CD4-positive, CD25-positive, alpha-beta regulatory T cell (primary cell): ENCODE measurements around the gene TNKS1BP1. TPM values are rescaled to one million over a fixed set of nuclear protein-coding genes. Genes with fewer than 3 reads are reported as not detected.
"Not testable (repeated sequence)": the region's sequence is repeated elsewhere in the genome, so short reads cannot be mapped to it uniquely, and the experiment has no call there.

Source experiments
- ATAC-seq, 2 donors: fragments of 150-1000 bp; cut with Tn5 transposase; one replicate each; pipeline ENCODE4 v1.10.0; 2021; ENCODE audit warnings: low read depth in 2 of 2, moderate number of reproducible peaks in 2 of 2, moderate library complexity in 1 of 2
- DNase-seq, 3 donors: peaks; one replicate each; pipeline versions ENCODE4 v3.0.0 to v3.0.0-alpha.2; 2012 to 2022; ENCODE audit warnings: mixed read lengths in 1 of 3
- H3K27ac ChIP-seq: one replicate; pipeline ENCODE4 v1.7.0; 2013; ENCODE audit warnings: mild to moderate bottlenecking, low read length; ENCODE audit not compliant: insufficient read depth, poor library complexity, severe bottlenecking
- H3K27me3 ChIP-seq: one replicate; pipeline ENCODE4 v1.7.0; 2013; ENCODE audit warnings: low read length; ENCODE audit not compliant: control insufficient read depth, insufficient read depth
- H3K36me3 ChIP-seq: one replicate; pipeline ENCODE4 v1.7.0; 2013; ENCODE audit warnings: mild to moderate bottlenecking, low read length, moderate library complexity; ENCODE audit not compliant: control insufficient read depth, insufficient read depth
- H3K4me1 ChIP-seq: 2 replicates; pipeline ENCODE4 v1.7.0; 2013; ENCODE audit warnings: mild to moderate bottlenecking, low read length; ENCODE audit not compliant: insufficient read depth, control insufficient read depth, poor library complexity, severe bottlenecking
- H3K4me3 ChIP-seq: one replicate; pipeline ENCODE4 v1.7.0; 2013; ENCODE audit warnings: low read depth, mild to moderate bottlenecking, low read length, moderate library complexity
- H3K9me3 ChIP-seq, 2 experiments: 1 replicate in 1 of 2; 2 replicates in 1 of 2; pipeline ENCODE4 v1.7.0; 2013; ENCODE audit warnings: low read length in 2 of 2, mild to moderate bottlenecking in 1 of 2, moderate library complexity in 1 of 2; ENCODE audit not compliant: control insufficient read depth in 2 of 2
- H3K27ac Mint-ChIP-seq, 3 donors: one replicate each; pipeline ENCODE4 v1.8.0; 2020 to 2022; ENCODE audit warnings: mild to moderate bottlenecking in 3 of 3, mixed read lengths in 3 of 3, moderate library complexity in 2 of 3
- H3K27me3 Mint-ChIP-seq: one replicate; pipeline ENCODE4 v1.8.0; 2022; ENCODE audit warnings: mild to moderate bottlenecking, mixed read lengths
- H3K36me3 Mint-ChIP-seq: one replicate; pipeline ENCODE4 v1.8.0; 2020; ENCODE audit warnings: mixed read lengths
- H3K4me1 Mint-ChIP-seq, 4 donors: one replicate each; pipeline ENCODE4 v1.8.0; 2020 to 2022; ENCODE audit warnings: mixed read lengths in 4 of 4, mild to moderate bottlenecking in 1 of 4
- H3K4me3 Mint-ChIP-seq, 4 donors: one replicate each; pipeline ENCODE4 v1.8.0; 2020 to 2022; ENCODE audit warnings: mild to moderate bottlenecking in 4 of 4, mixed read lengths in 4 of 4, moderate library complexity in 3 of 4
- H3K9me3 Mint-ChIP-seq, 7 donors: one replicate each; pipeline ENCODE4 v1.8.0; 2020 to 2022; ENCODE audit warnings: mixed read lengths in 7 of 7, mild to moderate bottlenecking in 3 of 7, moderate library complexity in 2 of 7
- polyA plus RNA-seq, 4 donors: library from polyadenylated mRNA; unstranded; fragments of 300-500 nt; fragmentation: Illumina TruSeq; gene quantifications; one replicate each; pipeline ENCODE4 v1.2.3, GENCODE V29; 2021
- total RNA-seq: library from RNA; stranded (reverse); gene quantifications from one replicate; pipeline ENCODE4 v1.2.3, GENCODE V29; 2022

TNKS1BP1 gene
- total and polyA plus RNA-seq, 5 donors from 2014 or later = 1.5 to 16.3 (median 2.1) TPM

DNA sequence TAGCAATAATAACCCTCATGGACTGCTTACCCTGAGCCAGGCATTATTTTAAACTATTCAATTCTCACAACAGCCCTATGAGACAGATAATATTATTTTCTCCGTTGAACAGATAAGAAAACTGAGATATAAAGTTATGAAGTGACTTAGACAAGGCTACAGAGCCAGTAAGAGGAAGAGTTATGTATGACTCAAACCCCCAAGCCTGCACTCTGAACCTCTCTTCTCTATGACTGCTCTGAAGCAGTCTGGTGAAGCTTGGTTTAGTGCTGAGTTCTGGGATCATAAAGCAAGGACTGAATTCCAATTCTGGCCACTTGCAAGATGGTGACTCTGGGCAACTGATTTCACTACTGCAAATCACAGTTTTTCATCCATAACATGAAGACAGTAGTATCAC, 34.5 kb downstream of the TNKS1BP1 start:
- H3K27me3 ChIP-seq = peaks cover 7% of the 10 kb centered on the region
- no peaks in the 10 kb centered on the region for H3K4me1 Mint-ChIP-seq
- no peaks in the 10 kb centered on the region for H3K9me3 ChIP-seq
- H3K4me1 ChIP-seq = no peaks in the 10 kb centered on the region
- H3K27me3 Mint-ChIP-seq = peaks cover 19% of the 10 kb centered on the region
- H3K27ac Mint-ChIP-seq = no peak overlapping the region
- peaks cover 0 to 2% (median 0%) of the 10 kb centered on the region in 7 donors for H3K9me3 Mint-ChIP-seq
- H3K4me3 ChIP-seq = no peak overlapping the region
- no peaks in the 10 kb centered on the region for H3K36me3 Mint-ChIP-seq
- no peak for DNase-seq
- no peak overlapping the region for H3K27ac ChIP-seq
- H3K4me3 Mint-ChIP-seq = no peak overlapping the region
- H3K36me3 ChIP-seq = no peaks in the 10 kb centered on the region
- ATAC-seq = no peak

DNA sequence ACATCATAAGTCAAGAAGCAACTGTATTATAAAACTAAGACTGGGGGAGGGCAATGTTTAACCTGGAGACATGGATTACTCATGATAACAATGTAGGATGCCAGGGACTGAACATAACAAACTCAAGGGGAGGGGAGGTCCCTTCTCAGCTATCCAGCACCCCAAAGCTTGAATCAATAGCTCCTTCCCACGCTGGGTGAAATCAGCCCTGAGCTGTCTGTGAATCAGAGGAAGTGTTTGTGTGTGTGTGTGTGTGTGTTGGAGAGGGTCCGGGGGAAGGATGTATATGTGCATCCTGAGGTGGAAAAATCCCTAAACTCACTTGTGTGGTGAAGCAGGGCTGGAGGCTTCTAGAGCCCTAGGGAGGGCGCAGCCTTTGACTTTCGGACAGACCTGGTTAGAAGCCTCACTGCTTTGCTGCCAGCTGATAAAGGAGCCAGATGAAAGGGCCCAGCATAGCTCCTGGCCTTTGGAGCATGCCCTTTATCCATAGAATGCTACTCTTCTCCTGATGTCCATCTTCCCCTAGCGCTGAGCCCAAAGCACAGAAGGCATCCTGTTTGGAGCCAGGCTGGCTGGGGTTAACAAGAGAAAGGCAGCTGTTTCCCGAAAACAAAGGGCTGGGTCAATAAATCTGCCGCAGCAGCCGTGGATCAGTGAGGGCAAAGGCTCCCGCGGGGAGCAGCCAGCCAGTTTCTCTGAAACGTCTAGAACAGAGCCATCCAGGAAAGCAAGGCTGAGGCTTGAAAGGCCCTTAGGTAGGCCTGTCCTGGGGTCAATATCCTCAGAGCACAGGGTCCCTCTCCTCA, 35.8 kb downstream of the TNKS1BP1 start:
- ATAC-seq = no peak
- Mint-ChIP-seq H3K27ac (no peak overlapping the region), H3K36me3 (no peaks in the 10 kb centered on the region), H3K4me3 (no peak overlapping the region), H3K27me3 (peaks cover 23% of the 10 kb centered on the region), H3K9me3 (peaks cover 0 to 5% (median 0%) of the 10 kb centered on the region in 7 donors), H3K4me1 (no peaks in the 10 kb centered on the region)
- DNase-seq = no peak
- Histone ChIP-seq H3K9me3 (no peaks in the 10 kb centered on the region), H3K27ac (no peak overlapping the region), H3K27me3 (peaks cover 7% of the 10 kb centered on the region), H3K36me3 (no peaks in the 10 kb centered on the region), H3K4me3 (no peak overlapping the region), H3K4me1 (no peaks in the 10 kb centered on the region)

DNA sequence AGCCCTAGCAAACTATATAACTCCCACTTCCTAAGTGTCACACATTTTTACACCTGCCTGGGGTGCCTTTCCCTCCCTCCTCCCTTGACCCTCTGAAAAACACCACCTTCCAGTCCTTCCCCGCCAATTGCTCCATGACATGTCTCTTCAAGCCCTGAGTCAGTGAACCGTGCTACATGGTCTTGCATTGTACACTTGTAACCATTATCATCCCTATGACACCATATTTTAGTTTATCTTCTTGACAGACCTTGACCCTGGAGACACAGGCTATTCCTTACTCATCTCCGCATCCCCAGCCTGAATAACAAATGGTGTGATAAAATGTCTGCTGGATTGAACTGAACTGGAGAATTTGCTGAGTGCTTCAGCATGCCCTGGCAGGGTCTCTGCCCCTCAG, 36.9 kb downstream of the TNKS1BP1 start:
- no peak overlapping the region for H3K4me3 Mint-ChIP-seq
- H3K4me1 Mint-ChIP-seq = no peaks in the 10 kb centered on the region
- peaks cover 23% of the 10 kb centered on the region for H3K27me3 Mint-ChIP-seq
- ATAC-seq (no peak), DNase-seq (no peak)
- Histone ChIP-seq H3K27me3 (peaks cover 7% of the 10 kb centered on the region), H3K4me3 (no peak overlapping the region), H3K27ac (no peak overlapping the region), H3K9me3 (no peaks in the 10 kb centered on the region), H3K36me3 (no peaks in the 10 kb centered on the region), H3K4me1 (no peaks in the 10 kb centered on the region)
- no peaks in the 10 kb centered on the region for H3K36me3 Mint-ChIP-seq
- peaks cover 0 to 5% (median 0%) of the 10 kb centered on the region in 7 donors for H3K9me3 Mint-ChIP-seq
- no peak overlapping the region for H3K27ac Mint-ChIP-seq

DNA sequence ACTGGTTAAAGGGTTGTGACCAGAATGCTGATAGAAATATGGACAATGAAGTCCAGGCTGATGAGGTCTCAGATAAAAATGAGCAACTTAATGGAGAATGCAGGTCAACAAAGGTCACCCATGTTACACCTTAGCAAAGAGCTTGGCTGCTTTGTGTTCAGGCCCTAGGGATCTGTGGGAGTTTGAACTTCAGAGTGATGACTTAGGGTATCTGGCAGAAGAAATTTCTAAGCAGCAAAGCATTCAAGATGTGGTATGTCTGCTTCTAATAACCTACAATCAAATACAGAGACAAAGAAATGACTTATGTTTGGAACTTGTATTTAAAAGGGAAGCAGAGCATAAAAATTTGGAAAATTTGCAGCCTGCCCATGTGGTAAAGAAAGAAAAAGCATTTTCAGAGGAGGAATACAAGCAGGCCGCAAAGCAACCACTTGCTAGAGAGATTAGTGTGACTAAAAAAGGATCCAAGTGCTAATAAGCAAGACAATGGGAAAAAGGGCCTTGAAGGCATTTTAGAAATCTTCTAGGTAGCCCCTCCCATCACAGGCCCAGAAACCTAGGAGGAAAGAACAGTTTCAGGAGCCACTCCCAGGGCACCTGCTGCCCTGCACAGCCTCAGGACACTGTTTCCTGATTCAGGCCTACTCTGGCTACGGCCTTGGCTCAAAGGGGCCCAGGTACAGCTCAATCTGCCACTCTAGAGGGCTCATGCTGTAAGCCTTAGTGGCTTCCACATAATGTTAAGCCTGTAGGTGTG, 41.3 kb downstream of the TNKS1BP1 start:
- Histone ChIP-seq H3K27me3 (peaks cover 2% of the 10 kb centered on the region), H3K27ac (no peak overlapping the region), H3K9me3 (no peaks in the 10 kb centered on the region), H3K36me3 (no peaks in the 10 kb centered on the region), H3K4me3 (no peak overlapping the region), H3K4me1 (no peaks in the 10 kb centered on the region)
- Mint-ChIP-seq H3K36me3 (no peaks in the 10 kb centered on the region), H3K27ac (no peak overlapping the region), H3K4me1 (no peaks in the 10 kb centered on the region), H3K9me3 (peaks cover 0 to 7% (median 0%) of the 10 kb centered on the region in 7 donors), H3K27me3 (peaks cover 16% of the 10 kb centered on the region), H3K4me3 (no peak overlapping the region)
- ATAC-seq (no peak), DNase-seq (no peak)

DNA sequence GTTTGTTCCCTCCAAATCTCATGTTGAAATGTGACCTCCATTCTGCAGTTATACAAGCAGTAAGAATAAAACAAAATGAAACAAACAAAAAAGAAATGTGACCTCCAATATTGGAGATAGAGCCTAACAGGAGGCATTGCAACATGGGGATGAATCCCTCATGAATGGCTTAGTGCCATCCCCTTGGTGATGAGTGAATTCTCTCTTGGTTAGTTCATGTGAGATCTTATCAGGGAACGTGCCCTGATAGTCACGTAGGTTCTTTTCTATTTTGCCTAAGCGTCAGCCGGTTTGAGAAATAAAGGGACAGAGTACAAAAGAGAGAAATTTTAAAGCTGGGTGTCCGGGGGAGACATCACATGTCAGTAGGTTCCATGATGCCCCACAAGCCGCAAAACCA, 43.2 kb downstream of the TNKS1BP1 start:
- H3K27ac ChIP-seq, DNase-seq, H3K9me3 Mint-ChIP-seq, H3K27ac Mint-ChIP-seq, H3K9me3 ChIP-seq, ATAC-seq, H3K4me1 ChIP-seq, H3K4me3 ChIP-seq, H3K4me3 Mint-ChIP-seq, H3K4me1 Mint-ChIP-seq, H3K36me3 Mint-ChIP-seq, H3K36me3 ChIP-seq: not testable (repeated sequence)
- H3K27me3 Mint-ChIP-seq = peaks cover 20% of the 10 kb centered on the region
- H3K27me3 ChIP-seq = peaks cover 12% of the 10 kb centered on the region

DNA sequence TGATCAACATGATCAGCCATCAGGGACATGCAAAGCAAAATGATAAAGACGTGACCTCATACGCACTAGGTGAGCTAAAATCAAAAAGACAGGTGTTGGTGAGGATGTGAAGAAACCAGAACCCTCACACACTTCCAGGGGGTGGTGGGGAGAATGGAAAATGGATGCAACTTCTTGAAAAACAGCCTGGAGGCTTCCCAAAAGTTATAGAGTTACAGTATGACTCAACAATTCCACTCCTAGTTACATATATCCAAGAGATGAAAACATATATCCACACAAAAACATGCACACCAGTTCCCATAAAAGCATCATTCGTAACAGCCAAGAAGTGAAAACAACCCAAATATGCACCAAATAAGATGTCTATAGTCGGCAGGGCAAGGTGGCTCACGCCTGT, 45.6 kb downstream of the TNKS1BP1 start:
- H3K9me3 ChIP-seq = no peaks in the 10 kb centered on the region
- H3K36me3 ChIP-seq = no peaks in the 10 kb centered on the region
- no peak overlapping the region for H3K27ac Mint-ChIP-seq
- H3K4me3 ChIP-seq = no peak overlapping the region
- peaks cover 12% of the 10 kb centered on the region for H3K27me3 ChIP-seq
- H3K27ac ChIP-seq = no peak overlapping the region
- peaks cover 0 to 12% (median 0%) of the 10 kb centered on the region in 7 donors for H3K9me3 Mint-ChIP-seq
- H3K36me3 Mint-ChIP-seq = no peaks in the 10 kb centered on the region
- DNase-seq (no peak), ATAC-seq (no peak)
- H3K4me1 Mint-ChIP-seq = peaks cover 0 to 4% (median 0%) of the 10 kb centered on the region in 4 donors
- H3K4me1 ChIP-seq = no peaks in the 10 kb centered on the region
- peaks cover 13% of the 10 kb centered on the region for H3K27me3 Mint-ChIP-seq
- no peak overlapping the region for H3K4me3 Mint-ChIP-seq

DNA sequence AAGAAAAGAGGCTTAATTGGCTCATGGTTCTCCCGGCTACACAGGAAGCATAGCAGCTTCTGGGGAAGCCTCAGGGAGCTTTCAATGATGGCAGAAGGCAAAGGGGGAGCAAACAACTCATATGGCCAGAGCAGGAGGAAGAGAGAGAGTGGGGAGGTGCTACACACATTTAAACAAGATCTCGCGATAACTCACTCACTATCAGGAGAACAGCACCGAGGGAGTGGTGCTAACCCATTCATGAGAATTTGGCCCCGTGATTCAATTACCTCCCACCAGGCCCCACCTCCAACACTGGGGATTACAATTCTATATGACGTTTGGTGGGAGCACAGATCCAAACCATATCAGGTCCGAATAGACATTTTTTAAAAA, 46.0 kb downstream of the TNKS1BP1 start:
- H3K36me3 Mint-ChIP-seq = no peaks in the 10 kb centered on the region
- peaks cover 0 to 14% (median 0%) of the 10 kb centered on the region in 7 donors for H3K9me3 Mint-ChIP-seq
- H3K4me3 Mint-ChIP-seq = no peak overlapping the region
- H3K27me3 ChIP-seq = peaks cover 12% of the 10 kb centered on the region
- H3K27ac ChIP-seq = no peak overlapping the region
- H3K27me3 Mint-ChIP-seq = peaks cover 13% of the 10 kb centered on the region
- no peak for ATAC-seq
- H3K4me1 ChIP-seq = no peaks in the 10 kb centered on the region
- no peaks in the 10 kb centered on the region for H3K9me3 ChIP-seq
- no peak overlapping the region for H3K4me3 ChIP-seq
- no peak overlapping the region for H3K27ac Mint-ChIP-seq
- H3K36me3 ChIP-seq = no peaks in the 10 kb centered on the region
- DNase-seq = no peak
- H3K4me1 Mint-ChIP-seq = peaks cover 0 to 4% (median 0%) of the 10 kb centered on the region in 4 donors
